WTC11 (cell line): ENCODE data around the gene FAM204A. TPM values are rescaled to one million over a fixed set of nuclear protein-coding genes. Genes with fewer than 3 reads are reported as not detected.

Experiments
- ATAC-seq: fragments of 200-7000 bp; cut with Tn5 transposase; 2 replicates; pipeline ENCODE4 v1.10.0; 2021; ENCODE audit warnings: mild to moderate bottlenecking, moderate library complexity
- CTCF ChIA-PET: fragments of 300-600 bp; sonication (Branson Sonifier 250); formaldehyde crosslinking; loops from one replicate; lab custom pipeline; 2021; ENCODE audit warnings: antibody characterized with exemption; lab: Charles Lee
- POLR2A ChIA-PET: fragments of 350-600 bp; sonication (Branson Sonifier 250); formaldehyde crosslinking; loops from one replicate; lab custom pipeline; 2021; ENCODE audit warnings: antibody characterized with exemption; lab: Charles Lee
- DNase-seq: peaks from one replicate; pipeline ENCODE4 v3.0.0; 2021; ENCODE audit warnings: low spot score
- H3K27ac Mint-ChIP-seq: 2 replicates; pipeline ENCODE4 v1.8.0; 2021; ENCODE audit warnings: mixed read lengths
- H3K27me3 Mint-ChIP-seq: 2 replicates; pipeline ENCODE4 v1.8.0; 2021; ENCODE audit warnings: low read depth, mild to moderate bottlenecking, moderate library complexity, mixed read lengths
- H3K36me3 Mint-ChIP-seq: 2 replicates; pipeline ENCODE4 v1.8.0; 2021; ENCODE audit warnings: mixed read lengths
- H3K4me1 Mint-ChIP-seq: 2 replicates; pipeline ENCODE4 v1.8.0; 2022; ENCODE audit warnings: mixed read lengths
- H3K4me3 Mint-ChIP-seq: 2 replicates; pipeline ENCODE4 v1.8.0; 2021; ENCODE audit warnings: mild to moderate bottlenecking, moderate library complexity, mixed read lengths
- H3K9me3 Mint-ChIP-seq: 2 replicates; pipeline ENCODE4 v1.8.0; 2021; ENCODE audit warnings: mixed read lengths
- AR ChIP-seq: fragments of 250-450 bp; sonication (Bioruptor Pico); IDR thresholded peaks from 2 replicates; pipeline ENCODE4 v1.9.0; 2021; ENCODE audit warnings: mild to moderate bottlenecking
- ARID4B ChIP-seq: sonication (generic); formaldehyde crosslinking; IDR thresholded peaks from 2 replicates; pipeline ENCODE4 v1.8.0; 2023; ENCODE audit warnings: missing genetic modification reagents, mild to moderate bottlenecking, borderline replicate concordance
- CREM ChIP-seq: sonication (generic); formaldehyde crosslinking; IDR thresholded peaks from 2 replicates; pipeline ENCODE4 v1.8.1; 2022; ENCODE audit warnings: mild to moderate bottlenecking, missing genetic modification reagents, moderate library complexity
- E2F1 ChIP-seq: sonication (generic); formaldehyde crosslinking; IDR thresholded peaks from 2 replicates; pipeline ENCODE4 v1.8.0; 2022; ENCODE audit warnings: mild to moderate bottlenecking, missing genetic modification reagents
- EMX1 ChIP-seq: fragments of 250-450 bp; sonication (Bioruptor Pico); IDR thresholded peaks from 2 replicates; pipeline ENCODE4 v1.8.0; 2021; ENCODE audit warnings: mild to moderate bottlenecking
- ETV6 ChIP-seq: sonication (generic); formaldehyde crosslinking; IDR thresholded peaks from 2 replicates; pipeline ENCODE4 v1.8.1; 2022; ENCODE audit warnings: mild to moderate bottlenecking, missing genetic modification reagents
- NR2C2 ChIP-seq: sonication (generic); formaldehyde crosslinking; IDR thresholded peaks from 2 replicates; pipeline ENCODE4 v1.8.0; 2022; ENCODE audit warnings: mild to moderate bottlenecking, missing genetic modification reagents
- NR3C1 ChIP-seq: sonication (generic); formaldehyde crosslinking; conservative IDR thresholded peaks from 2 replicates; pipeline ENCODE4 v1.8.1; 2023; ENCODE audit warnings: low read depth, mild to moderate bottlenecking, missing genetic modification reagents
- OVOL2 ChIP-seq: fragments of 250-450 bp; sonication (Bioruptor Pico); IDR thresholded peaks from 2 replicates; pipeline ENCODE4 v1.9.0; 2021; ENCODE audit warnings: mild to moderate bottlenecking, borderline replicate concordance
- SOX15 ChIP-seq: fragments of 250-450 bp; sonication (Bioruptor Pico); IDR thresholded peaks from 2 replicates; pipeline ENCODE4 v1.9.0; 2021; ENCODE audit warnings: mild to moderate bottlenecking
- TEAD1 ChIP-seq: sonication (generic); formaldehyde crosslinking; IDR thresholded peaks from 2 replicates; pipeline ENCODE4 v1.8.0; 2022; ENCODE audit warnings: mild to moderate bottlenecking, missing genetic modification reagents
- ZNF263 ChIP-seq: sonication (generic); formaldehyde crosslinking; IDR thresholded peaks from 2 replicates; pipeline ENCODE4 v1.8.1; 2022; ENCODE audit warnings: low read depth, mild to moderate bottlenecking, moderate library complexity, missing genetic modification reagents
- ZNF281 ChIP-seq: sonication (generic); formaldehyde crosslinking; IDR thresholded peaks from 2 replicates; pipeline ENCODE4 v1.8.0; 2023; ENCODE audit warnings: mild to moderate bottlenecking, missing genetic modification reagents
- ZNF416 ChIP-seq: fragments of 250-450 bp; sonication (Bioruptor Pico); IDR thresholded peaks from 2 replicates; pipeline ENCODE4 v1.9.0; 2021; ENCODE audit warnings: mild to moderate bottlenecking, inconsistent platforms
- total RNA-seq: library from RNA; stranded (reverse); gene quantifications from 3 replicates; pipeline ENCODE4 v1.2.3, GENCODE V29; 2021
- TF ChIP-seq, protein P1 (sequence below): sonication (generic); formaldehyde crosslinking; IDR thresholded peaks from 2 replicates; pipeline ENCODE4 v1.8.1; 2022; ENCODE audit warnings: missing genetic modification reagents, borderline replicate concordance
- TF ChIP-seq, protein P2 (sequence below): sonication (generic); formaldehyde crosslinking; conservative IDR thresholded peaks from 2 replicates; pipeline ENCODE4 v1.8.1; 2022; ENCODE audit warnings: mild to moderate bottlenecking, missing genetic modification reagents

Gene FAM204A
- total RNA-seq, 1 experiment from 2014 or later = 33.3 TPM

DNA sequence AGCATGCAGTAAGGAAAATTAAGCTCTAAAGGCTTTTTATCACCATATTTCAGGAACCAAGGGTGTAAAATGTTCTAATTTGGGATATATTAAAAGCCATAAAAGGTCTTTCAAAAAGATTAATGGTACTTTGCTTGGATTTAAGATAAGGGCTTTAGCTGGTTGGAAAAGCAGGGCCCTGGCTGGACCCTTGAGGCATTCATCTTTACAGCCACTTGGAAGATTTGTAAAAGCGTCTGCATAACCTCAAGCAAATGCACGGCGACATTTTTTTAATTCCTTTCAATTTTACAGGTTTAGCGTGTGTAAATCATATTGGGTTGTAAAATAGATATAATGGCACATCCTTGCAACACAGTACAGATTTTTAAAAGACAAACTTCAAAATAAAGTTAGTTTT lies 27.2 kb downstream of the FAM204A start (continued):
- no peak for TF ChIP-seq ETV6 (CRISPR knock-in tag)

GRCh38 chr10:118311505-118311904 lies 30.6 kb downstream of the FAM204A start:
- ATAC-seq (no peak), DNase-seq (no peak)
- Mint-ChIP-seq H3K27me3 (no peaks in the 10 kb centered on the region), H3K4me1 (no peaks in the 10 kb centered on the region), H3K9me3 (no peaks in the 10 kb centered on the region), H3K36me3 (peaks cover 4% of the 10 kb centered on the region; the same call in 1 of the 2 replicates), H3K4me3 (no peak overlapping the region), H3K27ac (no peak overlapping the region)
- CTCF ChIA-PET = no interaction called here
- TF ChIP-seq CREM (CRISPR knock-in tag) = no peak
- TF ChIP-seq, protein P1, sequence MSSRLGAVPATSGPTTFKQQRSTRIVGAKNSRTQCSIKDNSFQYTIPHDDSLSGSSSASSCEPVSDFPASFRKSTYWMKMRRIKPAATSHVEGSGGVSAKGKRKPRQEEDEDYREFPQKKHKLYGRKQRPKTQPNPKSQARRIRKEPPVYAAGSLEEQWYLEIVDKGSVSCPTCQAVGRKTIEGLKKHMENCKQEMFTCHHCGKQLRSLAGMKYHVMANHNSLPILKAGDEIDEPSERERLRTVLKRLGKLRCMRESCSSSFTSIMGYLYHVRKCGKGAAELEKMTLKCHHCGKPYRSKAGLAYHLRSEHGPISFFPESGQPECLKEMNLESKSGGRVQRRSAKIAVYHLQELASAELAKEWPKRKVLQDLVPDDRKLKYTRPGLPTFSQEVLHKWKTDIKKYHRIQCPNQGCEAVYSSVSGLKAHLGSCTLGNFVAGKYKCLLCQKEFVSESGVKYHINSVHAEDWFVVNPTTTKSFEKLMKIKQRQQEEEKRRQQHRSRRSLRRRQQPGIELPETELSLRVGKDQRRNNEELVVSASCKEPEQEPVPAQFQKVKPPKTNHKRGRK (CRISPR knock-in tag) = no peak
- no peak for TF ChIP-seq OVOL2
- TF ChIP-seq ZNF281 = no peak
- POLR2A ChIA-PET = no interaction called here

DNA sequence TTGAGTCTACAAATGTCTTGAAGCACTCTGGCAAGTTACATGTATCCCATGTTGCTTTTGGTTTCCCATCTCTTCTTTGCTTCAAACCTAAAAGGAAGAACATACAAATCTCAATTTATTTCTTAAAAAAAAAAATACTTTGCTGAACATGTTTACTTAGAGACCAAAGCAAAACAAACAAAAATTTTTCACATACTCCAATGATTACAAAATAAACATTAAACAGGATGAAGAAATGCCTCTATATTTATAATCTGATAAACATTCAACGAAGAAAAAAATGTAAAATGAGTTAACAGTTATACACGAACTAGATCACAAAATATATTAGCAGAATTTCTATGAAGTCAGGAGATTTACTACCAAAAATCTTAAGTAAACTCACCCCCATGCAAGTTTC lies 31.3 kb downstream of the FAM204A start:
- POLR2A ChIA-PET = interaction anchor here (0.6 kb wide), 1 partner anchor 245 kb away, joined by 3 read pairs; no protein-coding TSS in a partner anchor
- TF ChIP-seq SOX15 (CRISPR knock-in tag) (no peak), NR3C1 (CRISPR knock-in tag) (no peak), ZNF263 (CRISPR knock-in tag) (no peak), E2F1 (CRISPR knock-in tag) (no peak), TEAD1 (no peak), ZNF281 (no peak), ZNF416 (CRISPR knock-in tag) (no peak), AR (CRISPR knock-in tag) (no peak), ARID4B (CRISPR knock-in tag) (no peak), EMX1 (CRISPR knock-in tag) (no peak), NR2C2 (no peak)
- TF ChIP-seq, protein P2, sequence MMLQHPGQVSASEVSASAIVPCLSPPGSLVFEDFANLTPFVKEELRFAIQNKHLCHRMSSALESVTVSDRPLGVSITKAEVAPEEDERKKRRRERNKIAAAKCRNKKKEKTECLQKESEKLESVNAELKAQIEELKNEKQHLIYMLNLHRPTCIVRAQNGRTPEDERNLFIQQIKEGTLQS (CRISPR knock-in tag) = no peak

More for the DNA sequence above, 31.3 kb downstream of the FAM204A start:
- H3K36me3 Mint-ChIP-seq = peaks cover 6% of the 10 kb centered on the region; the same call in 1 of the 2 replicates
- H3K27ac Mint-ChIP-seq = no peak overlapping the region
- no peak overlapping the region for H3K4me3 Mint-ChIP-seq
- no peaks in the 10 kb centered on the region for H3K4me1 Mint-ChIP-seq
- H3K9me3 Mint-ChIP-seq = no peaks in the 10 kb centered on the region
- ATAC-seq (no peak), DNase-seq (no peak)
- no peaks in the 10 kb centered on the region for H3K27me3 Mint-ChIP-seq
- CTCF ChIA-PET = no interaction called here
